Colon (tissue), 2 donors: ENCODE measurements around the gene TPT1.
"Not testable (repeated sequence)": the region's sequence is repeated elsewhere in the genome, so short reads cannot be mapped to it uniquely, and the experiment has no call there.

Experiments used
- FAIRE-seq: peaks from 2 replicates; lab custom pipeline; 2012; peaks lifted over from hg19 to GRCh38; lab: Jason Lieb, UNC
- donor health status: control.
- donor health status: control.

The TPT1 gene

GRCh38 chr13:45301263-45301662, 39.7 kb downstream of the TPT1 start:
- no peak for FAIRE-seq

- no peak for FAIRE-seq
Measured at GRCh38 chr13:45300190-45300985, 40.6 kb downstream of the TPT1 start.

GRCh38 chr13:45299194-45299593, 41.8 kb downstream of the TPT1 start:
- FAIRE-seq = no peak

GRCh38 chr13:45298550-45298949, 42.4 kb downstream of the TPT1 start:
- not testable (repeated sequence) for FAIRE-seq

- no peak for FAIRE-seq
Measured at GRCh38 chr13:45298206-45298505, 42.8 kb downstream of the TPT1 start.

DNA sequence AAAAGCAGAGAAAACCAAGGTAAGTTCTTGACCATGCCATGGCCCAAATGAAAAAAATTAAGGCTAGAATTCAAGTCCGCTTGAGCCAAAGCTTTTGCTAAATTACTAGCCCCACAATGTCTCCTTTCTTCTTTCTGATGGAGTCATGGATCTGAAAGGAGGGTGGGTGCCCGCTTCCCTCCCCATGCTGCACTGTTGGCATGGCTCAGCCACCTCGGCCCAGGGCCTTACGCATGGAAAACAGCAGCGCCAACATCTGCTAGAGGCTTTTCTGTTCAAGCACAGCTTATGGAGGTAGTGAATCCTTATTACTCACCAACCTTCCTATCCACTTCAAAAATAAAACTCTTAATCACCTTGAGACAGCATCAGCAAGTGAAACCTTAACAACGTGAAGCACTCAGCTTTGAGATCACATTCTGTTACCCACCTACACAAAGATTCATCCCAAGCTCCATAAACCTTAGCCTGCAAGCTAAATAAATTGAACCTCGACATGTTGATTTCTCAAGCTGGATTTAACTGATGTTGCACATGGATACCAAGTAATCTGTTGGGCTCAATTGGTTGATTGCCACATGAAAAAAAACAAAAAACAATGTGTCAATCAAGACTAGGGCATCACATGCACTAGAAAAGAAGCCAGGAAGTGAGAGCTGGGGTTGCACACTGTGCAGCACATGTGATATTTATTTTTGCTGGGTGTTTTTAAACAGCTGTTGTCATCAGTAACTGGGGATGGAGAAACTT, 43.4 kb downstream of the TPT1 start:
- no peak for FAIRE-seq

GRCh38 chr13:45296259-45296658, 44.7 kb downstream of the TPT1 start:
- no peak for FAIRE-seq

DNA sequence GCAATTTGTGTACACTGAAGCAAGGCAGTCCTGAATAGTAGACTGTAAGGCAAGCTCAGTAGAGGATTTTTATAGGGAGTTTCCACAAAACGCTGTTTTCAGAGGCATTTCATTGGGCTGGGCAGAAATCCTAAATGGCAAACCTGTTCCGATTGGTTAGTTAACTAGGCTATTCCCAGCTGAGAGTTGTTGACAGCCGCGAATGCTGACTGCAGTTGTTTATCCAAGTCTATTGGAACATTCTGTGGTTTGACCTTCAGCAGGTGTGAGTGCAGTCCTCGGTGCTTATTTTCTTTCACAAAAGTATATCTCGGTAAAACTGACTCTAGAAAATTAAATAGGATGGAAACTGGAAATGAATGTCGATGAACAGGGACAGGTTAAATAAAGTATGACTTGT, 45.4 kb downstream of the TPT1 start:
- no peak for FAIRE-seq

GRCh38 chr13:45292176-45292575, 48.8 kb downstream of the TPT1 start:
- FAIRE-seq = no peak

- FAIRE-seq = no peak
Measured at GRCh38 chr13:45289936-45290563, 50.9 kb downstream of the TPT1 start.
